Activated CD4-positive, alpha-beta T cell treated with anti-CD3 and anti-CD28 coated beads, Interleukin-2, Interleukin-4, amounts not matched to agents 100 ng/mL and 50 ng/mL, durations not matched to agents 16 hours and 8 hours (primary cell): ENCODE data around the gene USE1.

Experiments
- DNase-seq: peaks from one replicate; pipeline ENCODE4 v3.0.0-alpha.2; 2020; ENCODE audit warnings: low spot score

USE1 gene

DNA sequence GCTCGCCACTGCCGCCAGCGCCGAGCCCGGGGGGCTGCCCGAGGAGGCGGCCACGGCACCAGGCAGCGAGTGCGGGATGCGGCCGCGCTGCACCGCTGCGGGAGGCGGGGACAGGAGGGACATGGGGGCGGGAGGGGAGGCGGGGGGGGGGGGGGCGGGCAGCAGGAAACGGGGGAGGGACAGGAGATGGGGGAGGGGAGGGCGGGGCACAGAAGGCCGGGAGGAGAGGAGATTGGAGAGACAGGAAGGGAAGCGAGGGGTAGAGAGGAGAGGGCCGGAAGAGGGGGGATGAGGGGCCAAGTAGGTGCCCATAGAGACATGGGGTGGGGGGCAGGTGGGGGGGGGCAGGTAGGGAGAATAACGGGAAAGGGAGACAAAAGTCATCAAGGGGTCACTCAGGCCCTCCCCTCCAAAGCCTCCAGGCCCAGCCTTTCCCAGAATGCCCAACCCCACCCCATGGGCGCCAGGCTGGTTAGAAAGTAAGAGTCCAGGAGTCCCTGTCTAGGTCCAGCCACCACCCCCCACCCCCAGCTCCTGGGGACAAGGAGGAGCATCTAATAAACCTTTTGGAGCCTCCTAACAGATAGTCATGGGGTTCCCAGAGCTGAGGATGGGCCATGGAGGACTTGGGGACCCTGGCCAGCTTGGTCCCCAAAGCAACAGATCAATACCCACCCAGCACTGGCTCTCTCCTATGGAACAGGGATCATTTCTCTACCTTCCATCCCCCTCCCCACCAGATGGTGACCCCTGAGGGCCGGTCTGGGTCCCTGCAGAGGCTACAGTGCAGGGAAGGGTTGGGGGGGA is 21.0 kb downstream of the USE1 start:
- DNase-seq = peak; percentile 24

DNA sequence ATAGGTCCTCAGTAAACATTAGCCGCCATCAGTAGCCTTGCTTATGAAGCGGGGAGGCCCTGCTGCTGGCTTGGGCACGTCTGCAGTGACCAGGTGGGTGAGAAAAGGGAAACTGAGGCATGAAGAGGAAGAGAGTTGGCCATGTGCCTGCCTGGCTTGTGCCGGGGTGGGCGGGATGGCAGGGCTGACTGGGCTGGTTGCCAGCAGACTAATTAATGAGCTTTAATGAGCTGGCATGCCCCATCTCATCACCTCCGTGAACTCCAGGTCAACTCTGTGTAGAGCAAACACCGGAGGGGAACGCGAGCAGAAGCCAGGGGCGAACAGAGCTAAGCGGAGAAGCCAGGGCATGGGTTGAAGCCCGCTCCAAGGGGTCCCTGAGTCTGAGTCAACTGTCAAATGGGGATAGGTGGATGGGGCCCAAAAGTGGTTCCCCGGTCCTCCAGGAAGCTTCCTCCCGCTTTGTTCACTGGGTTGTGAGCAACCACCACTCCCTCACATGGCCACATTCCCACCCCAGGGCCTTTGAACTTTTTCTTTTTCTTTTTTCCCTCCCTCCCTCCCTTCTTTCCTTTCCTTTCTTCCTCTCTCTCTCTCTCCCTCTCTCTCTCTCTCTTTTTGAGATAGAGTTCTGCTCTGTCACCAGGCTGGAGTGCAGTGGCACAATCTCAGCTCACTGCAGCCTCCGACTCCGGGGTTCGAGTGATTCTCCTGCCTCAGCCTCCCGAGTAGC is 21.8 kb downstream of the USE1 start:
- DNase-seq = no peak

DNA sequence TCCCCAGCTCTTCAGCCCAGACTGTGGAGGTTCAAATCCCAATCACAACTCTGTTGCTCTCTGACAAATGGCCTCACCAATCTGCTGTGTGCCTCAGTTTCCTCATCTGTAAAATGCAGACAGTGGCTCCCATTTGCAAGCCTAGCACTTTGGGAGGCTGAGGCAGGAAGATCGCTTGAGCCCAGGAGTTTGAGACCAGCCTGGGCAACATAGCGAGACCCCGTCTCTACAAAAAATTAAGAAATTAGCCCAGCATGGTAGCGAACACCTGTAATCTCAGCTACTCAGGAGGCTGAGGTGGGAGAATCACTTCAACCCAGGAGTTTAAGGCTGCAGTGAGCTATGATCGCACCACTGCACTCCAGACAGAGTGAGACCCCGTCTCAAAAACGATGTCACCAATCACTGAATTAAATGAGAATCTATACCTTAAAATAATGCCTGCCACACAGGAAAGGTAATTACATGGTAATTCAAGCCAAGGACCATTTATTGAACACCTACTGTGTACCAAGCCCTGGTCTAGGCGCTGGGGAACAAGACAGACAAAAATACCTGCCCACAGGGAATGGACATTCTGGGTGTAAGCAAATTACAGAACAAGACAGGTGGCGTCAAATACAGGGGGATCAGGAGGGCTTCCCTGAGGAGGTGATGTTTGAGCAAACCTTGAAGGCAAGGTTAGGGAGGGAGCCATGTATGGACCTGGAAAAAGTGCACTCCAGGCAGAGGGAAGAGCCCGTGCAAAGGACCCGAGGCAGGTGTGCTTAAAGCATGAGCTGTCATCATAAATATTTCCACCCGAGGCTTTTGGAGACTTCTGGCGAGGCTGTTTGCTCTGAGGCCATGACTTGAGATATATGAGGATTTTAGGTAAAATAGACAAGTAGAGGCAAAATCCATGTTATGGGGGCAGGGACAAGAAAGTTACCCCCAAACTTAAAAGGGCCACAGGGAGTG is 22.9 kb downstream of the USE1 start:
- DNase-seq = no peak

DNA sequence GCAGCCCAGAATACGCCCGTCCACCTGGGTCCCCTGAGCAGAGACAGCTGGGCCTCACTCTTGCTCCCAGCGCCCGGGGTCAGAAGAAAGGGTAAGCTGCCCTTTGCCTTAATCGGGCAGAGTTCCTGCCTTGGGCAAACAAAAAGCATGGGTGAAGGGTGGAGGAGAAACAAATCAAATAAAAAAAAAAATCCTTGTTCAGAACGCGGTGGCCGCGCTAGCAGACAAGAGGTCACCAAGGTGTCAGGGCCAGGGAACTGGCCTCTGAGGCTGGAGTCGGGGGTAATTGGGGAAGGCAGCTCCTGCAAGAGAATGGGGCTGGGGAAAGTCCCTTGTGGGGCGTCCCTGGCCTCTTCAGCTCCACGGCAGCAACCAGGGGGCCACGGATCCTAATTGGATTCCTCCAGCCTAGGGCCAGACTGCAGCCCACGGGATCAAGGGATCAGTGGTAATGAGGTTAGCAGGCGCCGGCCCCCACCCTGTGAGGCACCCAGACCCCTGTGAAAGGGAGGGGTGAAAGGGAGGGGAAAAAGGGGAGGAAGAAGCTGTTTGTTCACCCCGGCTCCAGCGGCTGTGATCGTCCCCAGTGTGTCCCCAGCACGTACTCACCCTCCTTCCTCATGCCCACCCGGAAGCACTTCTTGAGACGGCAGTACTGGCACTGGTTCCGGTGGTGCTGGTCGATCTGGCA is 25.1 kb downstream of the USE1 start:
- no peak for DNase-seq

DNA sequence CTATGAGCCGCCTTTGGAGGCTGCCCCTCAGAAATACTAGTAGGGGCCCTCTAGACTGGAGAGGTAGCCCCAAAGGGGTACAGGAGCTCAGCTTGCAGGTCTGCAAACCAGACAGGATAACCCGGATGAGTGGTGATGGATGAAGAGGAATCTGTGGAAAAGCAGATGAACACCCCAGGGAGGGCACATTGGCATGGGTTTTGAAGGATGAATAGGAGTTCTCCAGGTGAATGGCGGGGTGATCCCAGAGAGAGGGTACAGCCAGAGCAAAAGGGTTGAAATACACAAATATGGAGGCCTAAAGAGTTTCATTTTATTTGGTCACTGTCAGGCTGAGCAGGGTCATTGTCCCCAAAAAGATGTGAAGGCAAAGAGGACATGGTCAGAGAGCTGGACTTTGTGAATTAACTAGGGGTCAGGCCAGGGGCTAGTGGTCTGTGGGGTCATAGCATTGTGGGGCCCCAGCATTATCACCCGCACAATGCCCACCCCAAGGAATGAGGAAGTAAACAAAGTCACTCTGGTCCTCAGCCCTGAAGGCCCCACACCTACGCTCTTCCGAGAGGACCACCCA is 25.8 kb downstream of the USE1 start:
- DNase-seq = no peak

DNA sequence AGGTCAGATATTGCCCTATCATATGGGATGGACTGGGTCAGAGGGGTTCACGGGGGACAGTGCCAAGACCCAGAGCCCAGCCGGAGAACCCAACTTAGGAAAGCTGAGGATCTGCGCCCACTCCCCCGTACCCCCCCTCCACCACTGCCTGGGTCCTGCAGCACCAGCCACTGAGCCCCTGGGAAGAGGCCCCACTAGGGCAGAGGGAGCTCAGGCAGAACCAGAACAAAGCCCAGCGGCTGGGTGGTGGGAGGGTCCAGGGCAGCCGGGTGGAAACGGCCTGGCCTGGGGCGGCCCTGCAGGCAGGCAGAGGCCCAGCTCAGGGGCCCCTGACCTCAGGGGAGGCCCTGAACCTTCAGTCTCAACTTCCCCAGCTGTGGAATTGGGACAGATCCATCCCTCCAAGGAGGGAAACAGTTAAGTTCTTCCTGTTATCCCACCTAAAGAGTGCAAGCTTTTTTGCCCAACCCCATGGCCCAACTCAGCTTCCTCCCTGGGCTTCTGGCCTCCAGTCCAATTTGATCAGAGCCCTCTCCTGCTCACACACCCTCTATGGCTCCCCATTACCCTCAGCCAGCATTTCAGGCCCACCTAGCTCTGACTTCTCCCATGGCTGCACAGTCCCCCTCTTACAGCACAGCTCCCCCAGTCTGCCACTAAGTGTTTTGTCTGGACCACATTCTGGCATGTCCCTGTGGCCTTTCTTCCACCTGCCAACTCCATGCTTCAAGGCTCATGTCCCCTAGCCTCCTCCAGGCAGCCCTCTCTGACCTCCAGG is 27.5 kb downstream of the USE1 start:
- no peak for DNase-seq

DNA sequence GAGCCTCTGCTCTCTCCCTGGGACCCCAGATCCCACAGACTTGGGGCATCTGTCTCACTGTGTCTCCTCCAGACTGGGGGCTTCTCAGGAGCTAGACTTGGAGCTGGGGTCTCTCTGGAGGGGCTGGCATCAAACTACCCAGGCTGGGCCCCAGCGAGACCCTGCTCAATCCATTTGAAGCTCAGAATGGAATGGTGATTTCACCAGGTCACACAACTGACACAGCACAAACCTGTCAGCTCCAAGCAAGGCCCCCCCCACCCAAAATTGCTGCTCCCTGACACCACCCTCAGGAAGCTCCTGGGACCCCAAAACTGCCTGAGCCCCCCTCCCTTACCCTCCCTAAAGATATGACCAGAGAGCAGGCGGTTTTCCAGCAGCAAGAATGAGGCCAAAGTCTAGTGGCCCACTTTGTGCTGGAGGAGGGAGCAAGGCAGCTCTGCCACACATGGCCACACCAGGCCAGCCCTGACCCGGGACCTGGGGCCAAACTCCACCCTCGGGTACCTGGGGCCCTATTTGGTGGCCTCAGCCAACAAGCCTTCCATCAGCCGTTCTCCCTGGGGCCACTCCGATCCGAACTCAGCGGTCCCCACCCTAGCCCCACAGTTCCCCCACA is 28.2 kb downstream of the USE1 start:
- no peak for DNase-seq

DNA sequence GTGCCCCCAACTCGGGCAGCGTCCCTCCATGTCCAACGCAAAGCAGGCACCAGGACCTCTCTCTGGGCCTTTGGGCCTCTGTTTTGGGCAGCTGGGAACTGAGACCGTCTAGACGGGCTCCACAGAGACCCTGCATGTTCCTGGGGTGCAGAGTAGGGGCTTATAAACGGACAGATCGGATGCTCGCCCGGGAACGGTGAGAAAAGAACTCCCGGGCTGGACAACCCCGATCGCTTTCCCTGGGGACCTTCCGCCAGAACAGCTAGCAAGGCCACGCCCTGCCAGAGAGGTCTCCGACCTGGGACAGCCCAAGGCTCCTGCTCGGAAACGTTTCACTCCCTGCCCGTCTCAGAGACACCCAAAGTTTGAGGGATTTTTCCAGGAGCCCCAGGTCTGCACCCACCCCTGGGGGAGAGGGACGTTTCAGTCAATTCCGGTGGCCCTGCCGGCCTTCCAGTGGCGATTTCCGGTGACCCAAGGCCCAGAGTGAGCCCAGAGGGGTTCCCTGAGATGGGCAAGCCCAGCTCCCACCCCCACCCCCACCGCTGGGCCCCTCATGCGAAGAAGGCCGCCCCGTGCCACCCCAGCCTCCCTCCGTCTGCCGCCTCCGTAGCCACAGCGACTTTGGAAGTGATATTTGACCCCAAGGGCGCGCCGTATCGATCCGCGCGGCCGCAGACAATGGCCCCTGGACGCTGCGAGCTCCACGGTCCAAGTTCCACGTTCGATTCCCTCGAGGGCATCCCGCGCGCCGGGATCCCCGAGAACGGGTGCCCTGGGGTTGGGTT is 28.9 kb downstream of the USE1 start:
- DNase-seq = no peak

DNA sequence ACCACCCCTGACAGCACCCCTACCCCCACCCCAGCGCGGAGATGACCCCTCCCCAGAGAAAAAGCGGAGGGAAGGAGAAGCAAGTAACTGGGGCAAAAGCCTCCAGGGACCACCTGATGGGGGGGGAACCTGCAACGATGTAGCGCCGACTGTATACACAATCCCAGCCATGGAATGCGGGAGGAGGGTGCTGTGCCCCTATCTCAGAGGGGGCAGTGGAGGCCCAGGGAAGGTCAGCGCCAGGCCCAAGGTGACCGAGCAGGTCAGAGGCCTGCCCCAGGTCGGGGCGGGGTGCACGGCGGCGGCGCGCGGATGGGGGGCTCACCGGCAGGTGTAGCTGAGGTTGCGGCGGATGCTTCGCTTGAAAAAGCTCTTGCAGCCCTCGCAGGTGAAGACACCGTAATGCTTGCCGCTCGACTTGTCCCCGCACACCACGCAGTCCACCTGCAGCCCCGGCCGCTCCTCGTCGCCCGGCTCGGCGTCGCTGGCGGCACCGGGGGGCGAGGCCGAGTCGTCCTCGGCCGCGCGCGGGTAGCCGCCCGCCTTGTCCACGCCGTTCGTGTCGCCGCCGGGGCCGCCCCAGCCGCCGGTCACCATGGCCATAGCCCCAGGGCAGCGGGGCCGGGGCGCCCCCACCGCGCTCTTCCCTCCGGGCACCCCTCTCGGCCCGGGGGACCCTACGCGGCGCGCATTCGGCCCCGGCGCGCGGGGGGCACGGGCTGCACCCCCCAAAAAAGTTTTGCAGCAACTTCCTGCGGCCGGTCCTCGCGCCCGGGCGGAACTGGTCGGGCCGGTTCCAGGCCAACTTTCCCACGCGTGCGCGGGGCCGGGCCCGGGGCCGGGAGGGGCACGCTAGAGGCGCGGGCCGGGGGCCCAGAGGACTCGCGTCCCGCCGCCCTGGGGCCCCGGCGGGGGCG is 29.7 kb downstream of the USE1 start:
- no peak for DNase-seq

DNA sequence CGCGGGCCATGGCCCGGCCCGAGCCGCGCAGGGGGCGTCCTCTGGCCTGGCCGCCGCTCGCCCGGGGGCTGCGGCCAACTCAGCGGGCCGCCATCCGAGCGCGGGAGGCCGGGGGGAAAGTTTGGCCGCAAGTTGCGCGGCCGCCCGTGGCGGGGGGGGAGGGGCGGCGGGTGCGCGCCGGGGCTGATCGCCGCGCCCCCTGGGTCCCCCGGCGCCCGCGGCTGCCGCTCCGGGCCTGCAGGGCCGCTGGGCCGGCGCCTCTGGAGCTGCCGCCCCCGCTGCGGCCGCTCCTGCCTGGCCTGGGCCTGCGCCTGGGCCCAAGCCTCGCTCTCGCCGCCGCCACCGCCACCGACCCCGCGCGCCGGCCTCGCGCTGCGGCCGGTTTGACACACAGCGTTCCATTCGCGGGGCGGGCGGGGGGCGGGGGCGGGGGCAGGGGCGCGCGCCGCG is 30.4 kb downstream of the USE1 start, which contains the start of gene NR2F6:
Gene NR2F6, minus strand, starts transcription at position 385 of the 450 bp plus-strand sequence. CDS start 699 bp downstream, outside the sequence.
- DNase-seq = no peak

DNA sequence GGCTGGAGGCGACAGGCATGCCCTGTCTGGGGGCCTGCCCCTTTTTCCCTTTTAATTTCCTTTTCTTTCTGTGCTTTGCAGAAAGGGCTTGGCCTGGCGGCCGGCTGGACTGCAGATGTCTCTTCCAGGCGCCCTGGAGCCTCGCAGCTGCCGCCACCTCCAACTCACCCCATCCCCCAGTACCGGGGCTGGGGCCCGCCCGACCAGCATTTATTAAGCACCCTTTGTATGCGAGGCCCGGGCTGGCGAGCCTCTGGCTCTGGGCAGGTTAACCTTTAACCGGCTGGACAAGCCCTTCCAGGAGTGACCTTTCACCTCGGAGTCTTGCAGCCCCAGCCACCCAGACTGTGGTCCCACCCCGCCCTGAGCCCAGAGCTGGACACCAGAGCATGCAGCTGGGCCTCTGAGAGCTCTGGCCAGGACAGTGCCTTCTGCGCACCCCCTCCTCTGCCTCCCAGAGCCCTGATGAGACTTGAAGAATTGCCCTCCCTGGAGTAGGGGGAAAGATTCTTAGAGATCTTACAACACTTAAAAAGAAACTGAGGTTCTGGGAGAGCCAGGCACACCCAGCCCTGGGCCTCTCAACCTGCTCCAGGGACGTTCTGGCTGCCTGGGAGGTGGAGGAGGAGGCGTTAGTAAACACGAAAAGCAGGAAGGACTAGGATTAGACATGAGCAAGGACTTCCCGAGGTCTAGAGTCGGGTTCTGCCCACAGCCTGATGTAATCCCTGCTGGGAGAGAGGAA is 31.7 kb downstream of the USE1 start:
- DNase-seq = no peak

DNA sequence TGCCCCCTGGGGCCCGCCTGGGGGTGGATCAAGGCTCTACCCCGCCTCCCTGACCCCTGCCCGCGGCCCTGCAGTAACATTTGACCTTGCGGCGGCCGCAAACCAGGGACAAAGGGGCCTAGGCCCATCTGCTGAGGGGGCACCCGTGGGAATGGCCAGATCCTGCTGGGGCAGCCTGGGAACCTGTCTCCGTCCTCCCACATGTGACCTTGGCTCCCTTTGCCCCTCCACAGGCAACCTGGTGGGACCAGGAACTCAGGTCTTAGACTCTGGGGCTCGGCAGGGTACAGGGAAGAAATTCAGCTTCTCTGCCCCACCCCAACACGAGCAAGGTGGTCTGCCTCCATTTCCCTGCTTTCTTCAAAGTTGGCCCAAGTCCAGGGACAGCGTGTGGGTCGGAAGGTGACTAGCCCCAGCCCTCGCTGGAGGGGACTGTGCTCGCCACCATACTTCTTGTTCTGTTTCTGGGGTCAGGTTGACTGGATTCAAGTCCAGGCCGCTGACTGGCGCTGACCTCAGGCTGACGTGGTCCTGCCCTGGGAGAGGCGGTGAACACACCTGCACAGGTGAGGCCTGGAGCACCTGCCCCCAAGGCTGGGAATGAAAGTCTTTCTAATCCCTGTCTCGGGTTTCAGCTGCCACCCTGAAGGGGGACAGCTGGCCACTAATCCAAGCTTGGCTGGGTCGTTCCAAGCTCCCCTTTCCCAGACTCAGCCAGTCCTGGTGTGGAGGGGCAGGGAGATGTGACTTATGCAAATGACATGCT is 33.0 kb downstream of the USE1 start:
- no peak for DNase-seq

DNA sequence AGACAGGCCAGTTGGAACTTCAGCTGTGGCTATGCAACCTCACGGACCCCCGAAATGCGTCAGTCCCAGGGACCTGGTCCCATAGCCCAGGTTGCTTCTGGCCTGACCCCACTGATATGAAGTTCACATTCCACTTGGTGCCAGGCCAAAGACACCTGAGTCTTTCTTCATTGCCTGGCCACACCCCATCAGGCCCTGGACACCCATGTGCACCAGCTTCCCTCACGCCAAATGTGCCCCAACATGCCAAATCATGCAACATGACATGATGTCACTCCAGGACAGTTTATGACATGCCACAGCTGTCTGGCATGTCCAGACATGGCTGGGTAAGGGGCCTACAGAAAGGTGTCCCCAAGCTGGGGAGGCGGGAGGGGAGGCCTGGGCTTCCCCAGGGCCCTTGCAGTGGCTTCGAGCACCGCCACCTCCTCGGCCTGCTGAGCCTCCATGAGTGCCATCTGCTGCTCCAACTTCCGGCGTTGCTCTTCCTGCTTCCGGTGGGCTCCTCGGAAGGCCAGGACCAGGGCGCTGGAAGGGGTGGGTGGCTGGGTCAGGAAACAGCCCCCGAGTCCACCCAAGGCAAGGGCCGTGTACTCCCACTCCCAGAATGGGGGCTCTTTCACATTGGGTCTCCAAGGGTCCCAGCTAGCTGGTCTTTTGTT is 34.9 kb downstream of the USE1 start:
- DNase-seq = no peak

DNA sequence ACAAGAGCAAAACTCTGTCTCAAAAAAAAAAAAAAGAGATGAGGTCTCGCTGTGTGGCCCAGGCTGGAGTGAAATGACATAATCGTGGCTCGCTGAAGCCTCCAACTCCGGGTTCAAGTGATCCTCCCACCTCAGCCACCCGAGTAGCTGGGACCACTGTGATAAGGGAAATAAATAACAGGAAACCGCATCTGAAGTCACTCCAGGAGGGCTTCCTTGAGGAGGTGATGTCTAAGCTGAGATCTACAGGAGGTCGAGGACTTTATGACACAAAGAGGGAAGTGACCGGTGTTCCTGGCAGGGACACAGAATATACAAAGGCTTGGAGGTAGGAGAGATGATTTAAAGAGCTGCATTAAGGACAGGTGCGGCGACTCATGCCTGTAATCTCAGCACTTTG is 39.5 kb downstream of the USE1 start:
- DNase-seq = no peak

DNA sequence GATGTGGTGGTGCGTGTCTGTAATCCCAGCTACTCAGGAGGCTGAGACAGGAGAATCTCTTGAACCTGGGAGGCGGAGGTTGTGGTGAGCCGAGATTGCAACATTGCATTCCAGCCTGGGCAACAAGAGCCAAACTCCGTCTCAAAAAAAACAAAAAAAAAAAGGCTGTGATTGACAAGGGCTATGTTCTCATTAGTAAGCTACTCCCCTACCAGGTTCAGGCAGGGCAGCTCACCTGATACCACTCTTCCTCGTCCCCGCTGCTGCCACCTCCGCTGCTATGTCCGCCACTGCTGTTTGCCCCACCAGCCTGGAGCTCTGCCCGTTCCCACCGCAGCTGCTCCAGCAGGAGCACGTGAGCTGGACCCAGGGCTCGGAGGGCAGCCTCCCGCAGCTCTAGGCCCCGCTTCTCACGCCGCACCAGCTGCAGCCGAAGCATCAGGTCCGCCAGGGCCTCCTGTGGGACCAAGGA is 40.0 kb downstream of the USE1 start:
- DNase-seq = no peak

DNA sequence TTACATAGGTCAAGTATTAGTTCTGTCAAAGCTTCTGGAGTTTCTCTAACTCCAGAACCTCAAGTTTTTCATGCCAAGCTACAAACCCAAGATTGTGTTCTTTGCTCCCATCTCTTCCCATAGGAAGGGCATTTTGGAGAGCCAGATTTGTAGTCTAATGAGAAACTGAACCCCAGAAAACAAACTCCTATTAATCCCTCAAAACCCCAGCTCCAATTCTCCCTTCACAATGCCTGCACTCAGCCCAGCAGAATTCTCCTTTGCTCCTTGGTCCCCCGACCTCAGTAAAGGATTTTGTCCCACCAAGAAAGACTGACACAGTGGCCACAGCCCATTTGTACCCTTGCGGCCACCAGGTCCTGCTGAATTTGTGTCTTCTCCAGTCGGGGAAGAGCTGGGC is 41.0 kb downstream of the USE1 start:
- no peak for DNase-seq
